Spinal cord (tissue), 10 donors: ENCODE data around the gene ARSK. TPM values are rescaled to one million over a fixed set of nuclear protein-coding genes. Genes with fewer than 3 reads are reported as not detected.

Experiments
- DNase-seq, 6 donors: peaks; one replicate each; pipeline versions ENCODE4 v3.0.0 to v3.0.0-alpha.2; 2013 to 2015; ENCODE audit warnings: low spot score in 6 of 6, low read depth in 4 of 6
- H3K27ac ChIP-seq: one replicate; pipeline ENCODE4 v1.5.1; 2013; ENCODE audit warnings: low read depth, low read length, control low read depth
- H3K27me3 ChIP-seq: one replicate; pipeline ENCODE4 v1.6.1; 2013; ENCODE audit warnings: low read length; ENCODE audit not compliant: control insufficient read depth, insufficient read depth
- H3K36me3 ChIP-seq: one replicate; pipeline ENCODE4 v1.6.1; 2013; ENCODE audit warnings: low read length; ENCODE audit not compliant: control insufficient read depth, insufficient read depth
- H3K4me1 ChIP-seq: one replicate; pipeline ENCODE4 v1.6.1; 2013; ENCODE audit warnings: low read length; ENCODE audit not compliant: control insufficient read depth, insufficient read depth
- H3K4me3 ChIP-seq: one replicate; pipeline ENCODE4 v1.5.1; 2013; ENCODE audit warnings: low read depth, low read length, control low read depth
- H3K9me3 ChIP-seq: one replicate; pipeline ENCODE4 v1.6.1; 2013; ENCODE audit warnings: low read length; ENCODE audit not compliant: control insufficient read depth, insufficient read depth
- WGBS: methylation state at CpG from one replicate; pipeline ENCODE4 v1.1.5; 2013; ENCODE audit warnings: missing lambda C conversion rate; ENCODE audit not compliant: insufficient coverage; 5-methylcytosine and 5-hydroxymethylcytosine counted together
- polyA plus RNA-seq, 2 donors: library from polyadenylated mRNA; unstranded; fragments of 120-200 nt; gene quantifications; one replicate each; pipeline ENCODE4 v1.2.1, GENCODE V29; 2013; ENCODE audit not compliant: insufficient read length in 2 of 2
- total RNA-seq, 2 donors: library from RNA; depleted of rRNA in 1 of 2; stranded (reverse); fragments of 120-200 nt in 1 of 2; fragments of >200 nt in 1 of 2; gene quantifications; one replicate each; pipeline versions ENCODE4 v1.2.3 to v1.2.4, GENCODE V29; 2013 to 2014
- donor health status: healthy.

ARSK gene
- total and polyA plus RNA-seq, 4 donors = 8.7 to 11.6 (median 9.4) TPM

- Histone ChIP-seq H3K27me3 (no peaks in the 10 kb centered on the region), H3K4me3 (no peak overlapping the region), H3K4me1 (no peaks in the 10 kb centered on the region), H3K9me3 (no peaks in the 10 kb centered on the region), H3K36me3 (peaks cover 4% of the 10 kb centered on the region), H3K27ac (no peak overlapping the region)
- DNase-seq = no peak
Observed at GRCh38 chr5:95528565-95528964, 26.3 kb upstream of the ARSK start.

- H3K9me3 ChIP-seq = no peaks in the 10 kb centered on the region
- H3K4me3 ChIP-seq = no peak overlapping the region
- peak in 1 of 6 donors; percentile 51 for DNase-seq
- H3K27me3 ChIP-seq = no peaks in the 10 kb centered on the region
- no peaks in the 10 kb centered on the region for H3K36me3 ChIP-seq
- WGBS = 63% methylated on average over 1 of the region's 2 CpGs
- no peaks in the 10 kb centered on the region for H3K4me1 ChIP-seq
- H3K27ac ChIP-seq = no peak overlapping the region
Observed at GRCh38 chr5:95530416-95530815, 24.5 kb upstream of the ARSK start.

- H3K27ac ChIP-seq = no peak overlapping the region
- no peak overlapping the region for H3K4me3 ChIP-seq
- no peak for DNase-seq
- H3K4me1 ChIP-seq = no peaks in the 10 kb centered on the region
- no peaks in the 10 kb centered on the region for H3K9me3 ChIP-seq
- no peaks in the 10 kb centered on the region for H3K27me3 ChIP-seq
- H3K36me3 ChIP-seq = no peaks in the 10 kb centered on the region
Observed at GRCh38 chr5:95531491-95531890, 23.4 kb upstream of the ARSK start.

GRCh38 chr5:95532415-95532814, 22.5 kb upstream of the ARSK start:
- Histone ChIP-seq H3K36me3 (no peaks in the 10 kb centered on the region), H3K27ac (no peak overlapping the region), H3K4me3 (no peak overlapping the region), H3K27me3 (no peaks in the 10 kb centered on the region), H3K4me1 (no peaks in the 10 kb centered on the region), H3K9me3 (no peaks in the 10 kb centered on the region)
- no peak for DNase-seq
- WGBS = no CpG with 5 or more reads among the region's 2 CpGs

- Histone ChIP-seq H3K36me3 (no peaks in the 10 kb centered on the region), H3K4me3 (no peak overlapping the region), H3K4me1 (no peaks in the 10 kb centered on the region), H3K27ac (no peak overlapping the region), H3K9me3 (no peaks in the 10 kb centered on the region), H3K27me3 (no peaks in the 10 kb centered on the region)
- no CpG with 5 or more reads among the region's 2 CpGs for WGBS
- no peak for DNase-seq
Observed at GRCh38 chr5:95533106-95533505, 21.8 kb upstream of the ARSK start.

GRCh38 chr5:95533761-95534160, 21.1 kb upstream of the ARSK start:
- Histone ChIP-seq H3K27ac (no peak overlapping the region), H3K4me3 (no peak overlapping the region)

GRCh38 chr5:95537501-95537900, 17.4 kb upstream of the ARSK start:
- no peaks in the 10 kb centered on the region for H3K4me1 ChIP-seq
- no peaks in the 10 kb centered on the region for H3K27me3 ChIP-seq
- no peak overlapping the region for H3K4me3 ChIP-seq
- H3K9me3 ChIP-seq = no peaks in the 10 kb centered on the region
- no peak for DNase-seq
- peaks cover 6% of the 10 kb centered on the region for H3K36me3 ChIP-seq
- no CpG with 5 or more reads among the region's 2 CpGs for WGBS
- no peak overlapping the region for H3K27ac ChIP-seq

More at GRCh38 chr5:95533761-95534160, 21.1 kb upstream of the ARSK start:
- no peaks in the 10 kb centered on the region for H3K27me3 ChIP-seq
- H3K9me3 ChIP-seq = no peaks in the 10 kb centered on the region
- no peaks in the 10 kb centered on the region for H3K36me3 ChIP-seq
- DNase-seq = no peak
- H3K4me1 ChIP-seq = no peaks in the 10 kb centered on the region

GRCh38 chr5:95543017-95543705, 11.7 kb upstream of the ARSK start:
- DNase-seq = peak in 1 of 6 donors; percentile 26
- no CpG with 5 or more reads among the region's 3 CpGs for WGBS
- Histone ChIP-seq H3K27ac (no peak overlapping the region), H3K27me3 (no peaks in the 10 kb centered on the region), H3K36me3 (peaks cover 16% of the 10 kb centered on the region), H3K4me1 (no peaks in the 10 kb centered on the region), H3K4me3 (no peak overlapping the region), H3K9me3 (no peaks in the 10 kb centered on the region)

GRCh38 chr5:95549030-95549429, 5.9 kb upstream of the ARSK start:
- no peaks in the 10 kb centered on the region for H3K9me3 ChIP-seq
- no peaks in the 10 kb centered on the region for H3K27me3 ChIP-seq
- no peak overlapping the region for H3K27ac ChIP-seq
- H3K4me1 ChIP-seq = no peaks in the 10 kb centered on the region
- DNase-seq = no peak
- peaks cover 11% of the 10 kb centered on the region for H3K36me3 ChIP-seq
- H3K4me3 ChIP-seq = no peak overlapping the region

GRCh38 chr5:95554331-95554646, 612 bp upstream of the ARSK start:
- Histone ChIP-seq H3K4me1 (peaks cover 4% of the 10 kb centered on the region), H3K4me3 (peak overlapping the region; percentile 91), H3K27me3 (no peaks in the 10 kb centered on the region), H3K27ac (peak overlapping the region; percentile 74), H3K9me3 (no peaks in the 10 kb centered on the region), H3K36me3 (no peaks in the 10 kb centered on the region)
- WGBS = 0% methylated on average over 4 of the region's 6 CpGs
- DNase-seq = no peak
